GM10266 (cell line): Measurements from ENCODE around the gene SNTA1.
"Not testable (repeated sequence)": the region's sequence is repeated elsewhere in the genome, so short reads cannot be mapped to it uniquely, and the experiment has no call there.

ENCODE experiments used
- DNase-seq: peaks from one replicate; pipeline ENCODE4 v3.0.0; 2012; ENCODE audit errors: extremely low spot score
- CTCF ChIP-seq: IDR thresholded peaks from 2 replicates; pipeline ENCODE4 v1.5.1; 2012; ENCODE audit warnings: mild to moderate bottlenecking, low read depth; ENCODE audit not compliant: control insufficient read depth, insufficient read depth; ENCODE audit errors: missing control alignments

The SNTA1 gene

GRCh38 chr20:33443512-33444239 is at the start of gene SNTA1:
TSS of gene SNTA1 (minus strand) at chr20:33443763. CDS start at chr20:33443620, 143 bp downstream.
- peak; percentile 99 for DNase-seq
- no peak for TF ChIP-seq CTCF

- DNase-seq = no peak
- no peak for TF ChIP-seq CTCF
Measured at GRCh38 chr20:33490934-33491656, 47.5 kb upstream of the SNTA1 start.

- TF ChIP-seq CTCF = no peak
- no peak for DNase-seq
Measured at GRCh38 chr20:33490023-33490933, 46.7 kb upstream of the SNTA1 start, which contains the start of gene CBFA2T2. TSS of gene CBFA2T2 (plus strand) at chr20:33490096. CDS start at chr20:33490268, 172 bp downstream.

- DNase-seq = peak; percentile 99
- TF ChIP-seq CTCF = no peak
Measured at GRCh38 chr20:33489495-33490022, 46.0 kb upstream of the SNTA1 start.

GRCh38 chr20:33488661-33489494 is 45.3 kb upstream of the SNTA1 start:
- DNase-seq = not testable (repeated sequence)

GRCh38 chr20:33488201-33488600 is 44.6 kb upstream of the SNTA1 start:
- no peak for TF ChIP-seq CTCF
- no peak for DNase-seq

- not testable (repeated sequence) for DNase-seq
Measured at GRCh38 chr20:33483186-33483585, 39.6 kb upstream of the SNTA1 start.
